Activated CD4-positive, alpha-beta T cell treated with anti-CD3 and anti-CD28 coated beads, Interleukin-2, amount 50 U/mL, for 1 hour (primary cell): ENCODE data around the gene GPHN.

Experiments
- DNase-seq: peaks from one replicate; pipeline ENCODE4 v3.0.0-alpha.2; 2020

The GPHN gene

GRCh38 chr14:67068251-67068650 lies 560.3 kb downstream of the GPHN start:
- no peak for DNase-seq

- DNase-seq: no peak
These were observed 563.6 kb downstream of the GPHN start for GRCh38 chr14:67071506-67071905.

DNA sequence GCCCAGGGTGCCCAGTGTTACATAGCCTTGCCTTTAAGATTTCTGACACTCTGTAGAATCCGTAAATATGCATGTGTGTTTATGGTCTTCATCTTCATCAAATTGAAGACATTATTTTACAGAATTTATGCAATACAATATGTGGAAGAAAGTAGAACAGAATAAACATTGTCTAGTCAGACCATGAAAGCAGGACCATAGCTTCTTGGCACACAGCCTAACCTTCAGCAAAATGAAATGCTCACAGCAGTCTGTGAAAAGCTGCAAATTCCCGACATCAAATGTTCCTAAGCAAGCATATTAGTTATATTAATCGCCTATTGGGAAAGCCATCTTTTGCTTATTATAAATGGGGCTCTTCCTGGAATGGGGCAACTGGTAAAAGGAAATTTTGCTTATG lies 570.0 kb downstream of the GPHN start:
- no peak for DNase-seq

DNA sequence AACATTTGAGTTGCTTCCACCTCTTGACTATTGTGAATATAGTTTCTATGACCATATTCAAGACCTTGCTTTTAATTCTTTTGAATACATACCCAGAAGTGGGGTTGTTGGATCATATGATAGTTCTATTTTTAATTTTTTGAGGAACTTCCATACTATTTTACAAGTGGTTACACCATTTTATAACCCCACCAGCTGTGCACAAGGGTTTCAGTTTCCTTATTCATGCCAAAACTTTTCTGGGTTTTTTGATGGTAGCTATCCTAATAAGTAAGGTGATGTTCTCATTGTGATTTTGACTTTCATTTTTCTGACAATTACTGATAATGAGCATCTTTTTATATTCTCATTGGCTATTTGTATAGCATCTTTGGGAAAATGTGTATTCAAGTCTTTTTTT lies 571.9 kb downstream of the GPHN start:
- DNase-seq: no peak

- no peak for DNase-seq
These were observed 600.3 kb downstream of the GPHN start for GRCh38 chr14:67108230-67108629.

DNA sequence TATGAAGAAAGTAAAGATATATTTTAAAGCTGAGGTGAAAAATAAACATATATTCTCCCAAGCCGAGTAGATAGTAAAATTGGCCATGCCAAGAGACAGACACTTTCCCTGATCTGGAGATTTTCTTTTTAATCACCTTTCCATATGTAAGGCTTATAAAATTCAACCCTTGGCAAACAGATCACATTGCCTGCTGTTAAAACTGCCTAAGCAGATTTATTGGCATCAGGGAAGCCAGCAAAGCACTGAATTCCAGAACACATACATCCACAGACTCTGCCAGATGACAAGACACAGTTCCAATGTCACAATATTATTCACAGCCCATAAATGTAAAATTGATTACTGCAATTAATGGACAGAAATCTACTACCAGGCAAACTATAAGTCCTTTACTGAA lies 603.1 kb downstream of the GPHN start:
- DNase-seq: no peak

DNA sequence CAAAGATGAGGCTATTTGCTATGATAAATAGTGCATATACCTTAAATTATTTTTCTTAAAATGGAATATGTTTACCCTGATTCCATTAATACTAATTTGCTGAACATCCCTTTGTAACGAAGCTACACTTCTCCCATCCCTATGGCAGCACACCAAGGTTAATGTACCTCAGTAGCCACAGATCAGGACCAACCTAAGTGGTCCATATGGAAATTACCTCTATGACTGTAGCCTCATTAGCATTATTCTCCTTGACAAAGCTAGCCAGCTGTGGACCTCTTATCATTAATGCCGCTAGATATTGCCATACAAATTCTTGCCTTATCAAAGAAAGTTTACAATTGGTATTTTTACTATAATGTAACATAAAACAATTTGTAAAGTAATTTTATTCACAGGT lies 604.4 kb downstream of the GPHN start:
- no peak for DNase-seq

- DNase-seq: no peak
These were observed 619.2 kb downstream of the GPHN start for GRCh38 chr14:67127174-67127573.

DNA sequence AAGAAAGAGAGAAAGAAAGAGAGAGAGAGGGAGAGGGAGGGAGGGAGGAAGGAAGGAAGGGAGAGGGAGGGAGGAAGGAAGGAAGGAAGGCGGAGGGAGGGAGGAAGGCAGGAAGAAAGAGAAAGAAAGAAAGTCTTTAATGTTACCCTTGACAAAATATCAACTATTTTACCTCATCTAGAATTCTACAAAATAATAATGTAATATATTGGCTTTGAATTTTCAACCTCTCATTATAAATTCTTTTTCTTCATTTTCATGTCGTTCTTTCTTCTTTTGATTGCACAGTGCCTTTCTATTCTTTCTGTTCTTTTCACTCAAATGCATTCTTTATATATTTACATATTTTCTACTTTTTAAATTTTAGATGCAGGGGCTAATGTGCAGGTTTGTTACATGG lies 621.8 kb downstream of the GPHN start:
- DNase-seq: no peak

DNA sequence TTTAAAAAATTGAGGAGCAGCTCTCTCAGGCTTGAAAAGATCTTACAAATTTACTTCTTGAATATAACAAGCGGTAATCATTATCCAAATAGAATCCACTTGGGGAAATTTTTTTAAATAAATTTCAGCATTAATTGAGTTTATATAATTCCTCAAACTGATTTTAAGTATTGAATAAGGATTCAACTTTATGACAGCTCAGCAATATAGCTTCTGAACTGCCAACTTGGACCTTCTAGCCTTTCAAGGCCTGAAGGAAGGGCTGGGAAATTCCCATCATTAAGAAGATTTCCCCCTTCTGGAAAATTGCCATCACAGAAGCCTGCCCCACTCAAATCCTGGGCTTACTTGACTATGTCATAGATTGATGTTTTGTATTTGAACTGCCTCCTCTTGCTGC lies 623.7 kb downstream of the GPHN start:
- DNase-seq: no peak

DNA sequence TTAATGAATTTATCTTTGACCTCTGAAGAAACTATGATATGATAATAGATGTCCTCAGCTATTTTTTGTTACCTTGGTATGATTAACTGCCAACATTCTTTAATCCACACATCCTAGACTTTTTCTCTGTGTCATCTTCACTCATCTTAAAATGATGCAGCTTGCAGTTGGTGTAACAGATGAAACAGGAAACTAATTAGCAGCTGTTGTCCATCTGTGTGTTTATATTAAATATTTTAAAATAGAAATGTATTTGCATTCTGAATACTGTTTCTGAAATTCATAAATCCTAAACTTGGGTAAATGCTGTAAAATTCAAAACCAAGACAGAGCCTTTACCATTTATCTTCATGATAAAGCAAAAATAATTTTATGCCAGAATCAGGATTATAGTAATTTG lies 625.2 kb downstream of the GPHN start:
- no peak for DNase-seq

DNA sequence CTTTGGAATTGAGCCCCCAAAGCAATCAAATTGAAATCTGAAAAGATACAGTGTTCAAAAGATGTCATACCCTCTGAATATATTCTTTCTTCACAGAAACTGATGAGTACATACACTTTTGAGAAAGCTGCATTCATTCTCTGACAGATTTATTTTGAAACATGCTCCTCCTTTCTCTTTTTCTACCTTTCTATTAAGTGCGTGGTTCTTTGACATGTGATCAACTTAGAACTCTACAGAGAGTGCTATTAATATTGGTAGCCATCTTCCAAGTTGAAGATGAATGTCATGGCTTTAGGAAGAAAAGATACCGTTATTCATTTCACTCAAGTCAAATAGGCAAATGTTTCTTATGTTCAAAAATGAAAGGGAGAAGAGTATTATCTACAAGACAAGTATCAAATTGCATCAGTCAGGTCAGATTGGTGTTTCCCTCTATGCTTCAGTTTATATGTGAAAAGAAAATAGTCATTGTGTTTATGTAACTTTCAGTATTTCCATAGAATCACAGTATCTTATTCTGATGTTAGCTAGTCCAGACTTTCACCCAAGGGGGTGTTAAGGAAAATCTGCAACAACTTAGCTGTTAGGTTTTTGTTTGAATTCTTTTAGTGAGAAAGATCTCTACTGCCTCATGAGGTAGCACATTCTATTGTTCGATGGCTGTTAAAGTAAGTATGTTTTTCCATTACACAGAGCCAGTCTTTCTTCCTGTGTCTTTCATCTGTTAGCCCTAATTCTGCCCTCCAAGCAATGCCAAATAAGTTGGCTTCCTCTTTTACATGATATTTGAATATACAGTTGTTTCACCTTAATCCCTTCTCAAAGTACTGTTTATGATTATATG lies 625.9 kb downstream of the GPHN start:
- no peak for DNase-seq

DNA sequence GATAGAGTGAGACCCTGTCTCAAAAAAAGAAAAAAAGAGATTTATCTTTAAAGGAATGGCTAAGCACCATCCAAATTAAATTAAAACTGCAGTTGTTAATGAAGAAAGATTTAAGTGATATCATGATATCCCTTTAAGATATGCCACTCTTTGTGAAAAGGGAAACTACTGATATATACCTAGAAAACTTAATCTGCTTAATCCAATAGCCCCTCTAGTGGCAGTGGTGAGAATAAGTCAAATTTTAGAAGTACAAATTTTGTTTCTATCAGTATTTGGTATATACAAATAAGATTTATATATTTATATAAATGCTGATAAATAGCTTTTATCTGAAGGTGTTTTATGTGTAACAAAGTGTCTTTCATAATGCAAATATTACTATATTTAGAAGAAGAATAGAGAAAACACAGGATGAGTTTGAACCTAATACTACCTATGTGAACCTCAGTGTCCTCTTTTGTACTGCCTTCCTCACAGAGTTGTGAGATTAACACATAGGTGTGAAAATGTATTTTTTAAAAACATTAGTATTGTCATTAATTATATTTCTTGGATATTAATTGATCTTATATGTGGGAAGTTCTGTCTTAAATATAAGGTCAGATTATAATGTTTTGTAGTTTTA lies 629.9 kb downstream of the GPHN start:
- no peak for DNase-seq

DNA sequence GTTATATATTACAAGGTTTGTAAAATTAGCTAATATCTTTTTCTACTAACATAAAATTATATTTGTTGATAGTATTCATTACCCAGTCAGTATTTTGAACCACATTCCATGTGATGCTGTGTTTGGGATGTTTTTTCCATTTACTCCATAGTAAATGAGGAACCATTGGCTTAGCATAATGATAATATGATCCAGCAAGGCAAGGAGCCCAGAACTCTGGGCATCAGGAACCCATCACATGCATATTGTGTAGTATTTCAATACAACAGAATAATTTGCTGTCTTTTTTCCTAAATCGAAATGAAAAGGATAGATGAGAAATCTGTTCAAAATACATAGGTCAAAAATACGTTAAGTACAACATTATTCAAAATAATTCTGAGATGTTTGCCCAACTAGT lies 632.6 kb downstream of the GPHN start:
- no peak for DNase-seq

DNA sequence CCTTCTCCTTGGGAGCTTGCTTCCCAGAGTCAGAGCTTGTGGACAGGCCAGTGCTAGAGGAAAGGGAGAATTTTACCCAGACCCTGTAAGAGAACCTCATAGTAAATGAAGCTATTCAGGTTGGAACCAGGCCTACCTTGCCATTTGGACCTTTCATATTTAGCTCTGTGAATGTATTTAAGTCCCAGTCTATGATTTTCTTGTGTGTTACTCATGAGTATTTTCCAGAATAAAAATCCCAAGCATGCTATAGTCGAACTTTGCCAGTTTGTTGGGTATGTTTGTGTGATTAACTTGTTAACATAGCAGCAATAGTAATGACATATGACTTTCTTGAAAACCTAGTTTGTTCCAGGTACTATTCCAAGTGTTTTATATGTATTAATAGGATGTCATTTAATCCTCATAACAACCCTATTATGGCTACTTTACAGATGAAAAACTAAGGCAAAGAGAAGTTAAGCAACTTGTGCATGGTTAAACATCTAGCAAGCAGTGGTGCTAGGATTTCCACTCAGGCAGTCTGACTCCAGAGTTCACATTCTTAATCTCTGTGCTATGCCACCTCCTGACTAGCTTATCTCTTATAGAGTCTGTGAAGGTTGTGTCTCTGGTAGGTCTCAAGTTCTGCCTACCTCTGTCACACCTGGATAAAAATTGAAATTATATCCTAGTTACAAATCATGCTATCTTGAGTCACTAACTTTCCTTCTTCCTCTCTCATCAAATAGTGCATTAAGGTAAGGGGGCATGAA lies 633.4 kb downstream of the GPHN start:
- no peak for DNase-seq

GRCh38 chr14:67151082-67151666 lies 643.2 kb downstream of the GPHN start:
- no peak for DNase-seq

- DNase-seq: no peak
These were observed 650.6 kb downstream of the GPHN start for GRCh38 chr14:67158566-67158965.

GRCh38 chr14:67162385-67162784 lies 654.4 kb downstream of the GPHN start:
- no peak for DNase-seq

- DNase-seq: peak; percentile 25
These were observed 658.5 kb downstream of the GPHN start for GRCh38 chr14:67166450-67166853.

- no peak for DNase-seq
These were observed 659.6 kb downstream of the GPHN start for GRCh38 chr14:67167420-67168109.

DNA sequence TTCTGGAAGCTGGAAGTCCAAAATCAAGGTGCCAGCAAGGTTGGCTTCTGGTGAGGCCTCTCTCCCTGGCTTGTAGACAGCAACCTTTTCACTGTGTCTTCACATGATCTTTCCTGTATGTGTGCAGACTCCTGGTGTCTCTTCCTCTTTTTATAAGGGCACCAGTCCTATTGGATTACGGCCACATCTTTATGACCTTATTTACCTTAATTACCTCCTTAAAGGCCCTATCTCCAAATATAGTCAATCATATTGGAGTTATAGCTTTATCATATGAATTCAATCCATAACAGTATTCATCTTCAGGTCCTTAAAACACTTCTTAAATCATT lies 660.1 kb downstream of the GPHN start:
- DNase-seq: no peak

DNA sequence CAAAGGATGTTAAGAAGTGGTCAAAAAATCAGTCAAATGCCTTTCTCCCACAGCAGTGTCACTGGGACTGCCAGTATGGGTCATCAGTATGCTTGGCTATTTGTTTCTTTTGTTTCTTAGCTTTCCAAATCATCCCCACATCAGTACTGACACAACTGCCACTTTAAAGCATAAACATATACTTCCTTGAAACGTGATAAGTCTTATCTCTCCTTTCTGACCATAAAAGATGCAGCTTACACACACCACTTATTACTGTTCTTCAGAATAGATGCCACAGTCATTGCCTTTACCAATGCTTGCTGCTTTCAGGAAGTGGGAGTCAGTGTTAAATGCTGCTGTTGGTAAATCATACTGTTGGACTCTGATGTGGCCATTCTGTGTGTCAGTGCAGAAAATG lies 662.7 kb downstream of the GPHN start:
- no peak for DNase-seq

DNA sequence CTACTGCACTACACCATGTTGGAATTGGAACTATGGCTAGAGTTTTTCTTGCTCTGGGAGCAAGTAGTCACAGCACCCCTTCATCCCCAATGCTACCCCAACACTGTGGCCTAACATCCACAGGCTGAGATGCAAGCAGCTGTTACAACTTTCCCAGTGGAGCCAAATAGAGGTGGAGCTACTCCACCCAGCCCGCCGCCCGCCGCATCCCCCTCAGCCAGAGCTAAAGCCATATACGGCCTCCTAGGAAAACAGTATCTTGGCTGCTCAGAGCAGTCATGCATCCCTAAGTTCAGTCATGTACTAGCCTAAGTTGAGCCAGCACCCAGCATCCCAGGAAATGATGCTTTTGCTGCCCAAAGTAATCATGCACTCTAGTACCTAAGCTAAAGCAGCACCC lies 664.1 kb downstream of the GPHN start:
- DNase-seq: no peak
